GM12878 (cell line): ENCODE measurements around the gene GGNBP2. TPM values are rescaled to one million over a fixed set of nuclear protein-coding genes. Genes with fewer than 3 reads are reported as not detected.

ENCODE experiments used
- ATAC-seq: fragments of 200-7000 bp; cut with Tn5 transposase; 3 replicates; pipeline ENCODE4 v1.9.1; 2020; ENCODE audit warnings: mild to moderate bottlenecking, moderate library complexity
- BruUV-seq: library from RNA; stranded (reverse); fragments of 400-500 nt; replicated peaks from 2 replicates; lab custom pipeline; 2021; lab: Mats Ljungman, UMichigan
- CTCF ChIA-PET: fragments of 300-600 bp; sonication (Branson Sonifier 250); formaldehyde crosslinking; extraction: SDS; loops from one replicate; lab custom pipeline; 2021; ENCODE audit warnings: inconsistent platforms; lab: Yijun Ruan, JAX
- POLR2A ChIA-PET: fragments of 350-600 bp; formaldehyde crosslinking; extraction: SDS; loops from one replicate; lab custom pipeline; 2021; ENCODE audit warnings: inconsistent platforms; lab: Charles Lee
- RAD21 ChIA-PET: fragments of 300-600 bp; sonication (Branson Sonifier 250); formaldehyde crosslinking; loops from one replicate; lab custom pipeline; 2023; ENCODE audit warnings: antibody characterized with exemption; ENCODE audit not compliant: unreplicated experiment; lab: Charles Lee
- SMC1A ChIA-PET: fragments of 300-600 bp; sonication (Branson Sonifier 250); formaldehyde crosslinking; loops from one replicate; lab custom pipeline; 2023; ENCODE audit not compliant: unreplicated experiment, uncharacterized antibody; lab: Charles Lee
- DNase-seq: peaks from one replicate; pipeline ENCODE4 v3.0.0-alpha.2; 2011; ENCODE audit warnings: low read depth, low spot score
- FAIRE-seq: peaks from 3 replicates; lab custom pipeline; 2011; peaks lifted over from hg19 to GRCh38; lab: Jason Lieb, UNC
- H2AFZ ChIP-seq: 2 replicates; pipeline ENCODE4 v1.6.0; 2011; ENCODE audit warnings: low read depth, low read length, control low read depth; ENCODE audit not compliant: control insufficient read depth
- H3K27ac ChIP-seq: 2 replicates; pipeline ENCODE4 v1.5.1; 2011; ENCODE audit warnings: control low read depth; ENCODE audit not compliant: control insufficient read depth, insufficient read depth
- H3K27me3 ChIP-seq, 2 experiments: replicated peaks in 1 of 2; 2 replicates each; pipeline versions ENCODE4 v1.6.0 to v1.6.1; 2011; ENCODE audit warnings: low read length in 1 of 2; ENCODE audit not compliant: control insufficient read depth in 2 of 2, insufficient read depth in 2 of 2
- H3K36me3 ChIP-seq, 2 experiments: 2 replicates each; pipeline ENCODE4 v1.5.1; 2011; ENCODE audit warnings: low read length in 1 of 2; ENCODE audit not compliant: control insufficient read depth in 2 of 2, insufficient read depth in 2 of 2
- H3K4me1 ChIP-seq: 2 replicates; pipeline ENCODE4 v1.6.1; 2011; ENCODE audit warnings: mild to moderate bottlenecking, low read length, moderate library complexity, mixed read lengths; ENCODE audit not compliant: control insufficient read depth, insufficient read depth
- H3K4me2 ChIP-seq: 2 replicates; pipeline ENCODE4 v1.6.0; 2011; ENCODE audit warnings: control low read depth; ENCODE audit not compliant: control insufficient read depth, insufficient read depth
- H3K4me3 ChIP-seq: fragments of 200-600 bp; sonication (generic); 2 replicates; pipeline ENCODE4 v1.5.1; 2016
- H3K79me2 ChIP-seq: 2 replicates; pipeline ENCODE4 v1.6.0; 2011; ENCODE audit warnings: low read length; ENCODE audit not compliant: control insufficient read depth, insufficient read depth
- H3K9ac ChIP-seq: 2 replicates; pipeline ENCODE4 v1.8.0; 2011; ENCODE audit warnings: low read length, control low read depth, mixed read lengths; ENCODE audit not compliant: control insufficient read depth, insufficient read depth
- H3K9me3 ChIP-seq: replicated peaks from 3 replicates; pipeline ENCODE4 v1.5.1; 2011; ENCODE audit warnings: mild to moderate bottlenecking, low read length; ENCODE audit not compliant: control insufficient read depth, insufficient read depth
- H4K20me1 ChIP-seq: 2 replicates; pipeline ENCODE4 v1.6.0; 2011; ENCODE audit not compliant: control insufficient read depth, insufficient read depth
- BHLHE40 ChIP-seq, 2 experiments: fragments of 450-650 bp in 1 of 2; IDR thresholded peaks; 2 replicates each; pipeline ENCODE4 v1.6.1; 2011 to 2017; ENCODE audit warnings: low read depth in 2 of 2, borderline replicate concordance in 1 of 2, improper control_type of control experiment in 1 of 2, low read length in 1 of 2, mild to moderate bottlenecking in 1 of 2
- ESRRA ChIP-seq: IDR thresholded peaks from 2 replicates; pipeline ENCODE4 v1.6.1; 2012; ENCODE audit warnings: mild to moderate bottlenecking, low read length, improper control_type of control experiment
- NFYB ChIP-seq: IDR thresholded peaks from 2 replicates; pipeline ENCODE4 v1.6.1; 2011; ENCODE audit warnings: low read depth, mild to moderate bottlenecking, low read length, improper control_type of control experiment, moderate library complexity; ENCODE audit not compliant: insufficient read depth
- RUNX3 ChIP-seq: IDR thresholded peaks from 2 replicates; pipeline ENCODE4 v1.6.1; 2012; ENCODE audit warnings: low read length, inconsistent platforms
- ZBTB4 ChIP-seq: fragments of 450-650 bp; formaldehyde crosslinking; IDR thresholded peaks from 2 replicates; pipeline ENCODE4 v1.4.0; 2022; ENCODE audit warnings: mild to moderate bottlenecking, moderate library complexity
- WGBS: methylation state at CpG from one replicate; pipeline ENCODE4 v1.1.6; 2016; ENCODE audit warnings: low lambda C conversion rate; ENCODE audit not compliant: insufficient replicate concordance, insufficient coverage; ENCODE audit errors: missing lambda C conversion rate; 5-methylcytosine and 5-hydroxymethylcytosine counted together
- in situ Hi-C: fragments of 300-500 bp; cut with MboI; formaldehyde crosslinking; loops from 9 replicates; pipeline ENCODE4 v1.14.3; 2018; ENCODE audit warnings: mixed read lengths
- intact Hi-C: fragments of 100-400 bp; cut with micrococcal nuclease; formaldehyde crosslinking; loops from one replicate; pipeline ENCODE4 v1.14.2; 2022; ENCODE audit not compliant: unreplicated experiment
- polyA plus RNA-seq, 11 experiments: library from polyadenylated mRNA; depleted of rRNA in 4 of 11; unstranded in 6 of 11; stranded (reverse) in 5 of 11; fragments of >200 nt; fragmentation: Nextera tagmentation in 4 of 11; fragmentation: Illumina TruSeq in 1 of 11; extraction: Ambion mirVana in 4 of 11; extraction: Trizol in 1 of 11; gene quantifications; 1 replicate in 1 of 11; 2 replicates in 10 of 11; pipeline versions ENCODE4 v1.2.1 to v1.2.3, GENCODE V29; 2011 to 2016; ENCODE audit warnings: inconsistent platforms in 2 of 11, missing spikeins in 2 of 11, low read depth in 1 of 11
- total RNA-seq, 4 experiments: library from RNA; depleted of rRNA in 3 of 4; stranded (reverse); fragments of >200 nt in 3 of 4; fragmentation: Illumina TruSeq in 1 of 4; extraction: Trizol in 1 of 4; gene quantifications; 2 replicates each; pipeline versions ENCODE4 v1.2.1 to v1.2.3, GENCODE V29; 2013 to 2021

Gene GGNBP2
- total and polyA plus RNA-seq, 10 of the 15 experiments (the other 5 are each of a cell fraction or from before 2014, with no cell fraction given), result 36.3 to 82.0 (median 50.0) TPM

DNA sequence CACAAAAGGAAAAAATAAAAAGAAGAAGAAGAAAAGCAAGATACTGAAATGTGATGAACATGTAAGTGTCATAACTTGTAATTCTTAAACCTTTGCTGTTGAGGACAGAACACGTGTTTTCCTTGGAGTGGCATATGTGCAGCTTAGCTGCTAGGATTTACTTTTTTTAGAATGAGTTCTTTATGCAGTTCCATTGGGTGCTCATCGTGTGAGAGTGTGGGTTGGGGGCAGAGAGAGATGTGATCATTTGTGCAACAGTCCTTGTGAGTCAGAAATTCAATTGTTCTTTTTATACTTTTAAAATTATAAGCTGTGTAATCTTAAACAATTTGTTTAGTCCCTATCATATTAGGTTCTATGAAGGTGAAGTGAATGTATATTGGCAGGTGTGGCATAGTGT lies 41.4 kb downstream of the GGNBP2 start (continued):
- TF ChIP-seq ZBTB4 (no peak), BHLHE40 (IDR thresholded peaks at IDR 0.05; ENCODE audit: borderline replicate concordance in 1 of 2, low read depth in 2 of 2, low read length in 1 of 2) (no peak), ESRRA (no peak)

- POLR2A ChIA-PET, result no interaction called here
- CTCF ChIA-PET, result interaction anchor here (1.1 to 1.5 kb wide), 3 partner anchors 11 to 60 kb away, joined by 3 to 4 read pairs (median 3); no protein-coding TSS in a partner anchor
- ATAC-seq (no peak), DNase-seq (no peak), FAIRE-seq (no peak)
- in situ Hi-C loops (no loop called here), intact Hi-C loops (no loop called here)
- TF ChIP-seq RUNX3 (peak; percentile 31; the same call in 1 of the 2 replicates), NFYB (no peak)
- Histone ChIP-seq H3K27ac (no peak overlapping the region), H4K20me1 (no peaks in the 10 kb centered on the region), H3K79me2 (no peaks in the 10 kb centered on the region), H3K27me3 (no peaks in the 10 kb centered on the region), H3K36me3 (peaks cover 5 to 14% of the 10 kb centered on the region in 2 experiments), H3K9ac (no peak overlapping the region), H3K9me3 (no peaks in the 10 kb centered on the region), H3K4me3 (no peak overlapping the region), H3K4me1 (peaks cover 16% of the 10 kb centered on the region), H2AFZ (no peak overlapping the region), H3K4me2 (no peak overlapping the region)
- no TSS peak for BruUV-seq
- SMC1A ChIA-PET, result no interaction called here
- RAD21 ChIA-PET, result no interaction called here
- 44% methylated on average over 2 of the region's 2 CpGs for WGBS
Observed at GRCh38 chr17:36590082-36590481, 45.4 kb downstream of the GGNBP2 start.
